Thymus (tissue), 11 donors: Measurements from ENCODE around the gene YIF1B. TPM values are rescaled to one million over a fixed set of nuclear protein-coding genes. Genes with fewer than 3 reads are reported as not detected.

Source experiments
- DNase-seq, 9 donors: peaks; one replicate each; pipeline ENCODE4 v3.0.0-alpha.2; 2013; ENCODE audit warnings: low spot score in 9 of 9, low read depth in 6 of 9, missing footprints in 1 of 9
- H3K27ac ChIP-seq, 2 donors: one replicate each; pipeline ENCODE4 v1.5.1; 2013; ENCODE audit warnings: control low read depth in 1 of 2, low read depth in 1 of 2, low read length in 1 of 2, mild to moderate bottlenecking in 1 of 2, moderate library complexity in 1 of 2
- H3K27me3 ChIP-seq, 2 donors: one replicate each; pipeline ENCODE4 v1.5.1; 2013; ENCODE audit warnings: low read length in 1 of 2; ENCODE audit not compliant: control insufficient read depth in 2 of 2, insufficient read depth in 1 of 2
- H3K36me3 ChIP-seq, 2 donors: one replicate each; pipeline ENCODE4 v1.5.1; 2013; ENCODE audit warnings: low read length in 1 of 2, mild to moderate bottlenecking in 1 of 2, moderate library complexity in 1 of 2; ENCODE audit not compliant: control insufficient read depth in 2 of 2, insufficient read depth in 2 of 2
- H3K4me1 ChIP-seq, 2 donors: one replicate each; pipeline ENCODE4 v1.5.1; 2013; ENCODE audit warnings: low read length in 2 of 2; ENCODE audit not compliant: control insufficient read depth in 2 of 2, insufficient read depth in 2 of 2
- H3K4me3 ChIP-seq, 2 donors: one replicate each; pipeline ENCODE4 v1.5.1; 2013; ENCODE audit warnings: low read length in 2 of 2, control low read depth in 1 of 2, mild to moderate bottlenecking in 1 of 2
- H3K9me3 ChIP-seq, 2 donors: one replicate each; pipeline ENCODE4 v1.5.1; 2013; ENCODE audit warnings: low read length in 1 of 2, mild to moderate bottlenecking in 1 of 2; ENCODE audit not compliant: control insufficient read depth in 2 of 2, insufficient read depth in 1 of 2
- WGBS: extraction: QIAGEN DNeasy Blood & Tissue Kit; methylation state at CpG from one replicate; pipeline ENCODE4 v1.1.7; 2013; 5-methylcytosine and 5-hydroxymethylcytosine counted together
- polyA plus RNA-seq: library from polyadenylated mRNA; stranded (reverse); fragments of 200-250 nt; gene quantifications from one replicate; pipeline ENCODE4 v1.2.3, GENCODE V29; 2013
- total RNA-seq: library from RNA; stranded (reverse); fragments of 120-200 nt; gene quantifications from one replicate; pipeline ENCODE4 v1.2.4, GENCODE V29; 2013
- donor health status: healthy.

YIF1B gene
- total and polyA plus RNA-seq, 2 donors, result 34.2 to 46.6 TPM

- DNase-seq, result peak in 1 of 9 donors; percentile 6
- H3K36me3 ChIP-seq, result peaks cover 0 to 2% of the 10 kb centered on the region in 2 donors
- H3K27me3 ChIP-seq, result no peaks in the 10 kb centered on the region
- H3K4me3 ChIP-seq, result peak overlapping the region; percentile 63 to 77
- whole genome bisulfite sequencing, result 72% methylated on average over 10 of the region's 10 CpGs
- peaks cover 5 to 6% of the 10 kb centered on the region in 2 donors for H3K4me1 ChIP-seq
- peak overlapping the region; percentile 56 to 99 for H3K27ac ChIP-seq
- H3K9me3 ChIP-seq, result no peaks in the 10 kb centered on the region
These were observed 21.6 kb upstream of the YIF1B start for GRCh38 chr19:38337360-38337653.

- WGBS, result 8% methylated on average over 41 of the region's 41 CpGs
- no peaks in the 10 kb centered on the region for H3K27me3 ChIP-seq
- H3K4me3 ChIP-seq, result peak overlapping the region; percentile 63 to 77
- H3K36me3 ChIP-seq, result peaks cover 0 to 2% of the 10 kb centered on the region in 2 donors
- peak; percentile 87 to 97 (median 94) for DNase-seq
- no peaks in the 10 kb centered on the region for H3K9me3 ChIP-seq
- H3K27ac ChIP-seq, result peak overlapping the region; percentile 99 to 100
- peaks cover 5 to 6% of the 10 kb centered on the region in 2 donors for H3K4me1 ChIP-seq
These were observed 21.1 kb upstream of the YIF1B start for GRCh38 chr19:38336638-38337359.

DNA sequence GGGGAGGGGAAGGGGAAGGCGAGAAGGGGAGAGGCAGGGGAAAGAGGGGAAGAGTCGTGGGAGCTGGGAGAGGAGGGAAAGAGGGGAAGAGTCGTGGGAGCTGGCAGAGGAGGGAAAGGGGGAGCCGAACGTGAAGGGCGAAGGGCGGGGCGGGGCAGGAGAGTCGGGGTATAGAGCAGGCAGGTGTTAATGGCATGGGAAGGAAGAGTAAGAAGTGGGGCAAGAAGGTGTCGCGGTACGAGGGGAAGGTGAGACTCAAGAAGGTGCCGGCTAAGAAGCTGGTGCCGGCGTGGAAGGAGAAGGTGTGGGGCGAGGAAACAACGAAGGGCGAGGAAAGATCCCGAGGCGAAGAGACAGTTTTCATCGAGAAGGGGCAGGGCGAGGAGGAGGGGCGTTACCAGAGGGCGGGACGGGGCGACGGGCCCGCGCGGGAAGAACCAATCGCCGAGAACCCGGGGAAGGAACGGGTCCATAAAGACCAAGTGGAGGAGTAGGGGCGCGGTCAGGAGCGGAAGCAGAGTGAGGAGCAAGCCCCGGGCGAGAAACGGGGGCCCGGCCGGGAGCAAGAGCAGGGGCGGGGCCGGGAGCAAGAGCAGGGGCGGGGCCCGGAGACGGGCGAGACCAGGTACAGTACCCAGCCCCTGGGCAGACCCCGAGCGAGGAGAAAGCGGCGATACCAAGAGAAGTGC lies 20.3 kb upstream of the YIF1B start:
- H3K27me3 ChIP-seq, result no peaks in the 10 kb centered on the region
- H3K4me3 ChIP-seq, result peak overlapping the region; percentile 63 to 77
- WGBS, result under 1% methylated on average over 52 of the region's 52 CpGs
- peaks cover 5 to 6% of the 10 kb centered on the region in 2 donors for H3K4me1 ChIP-seq
- peaks cover 0 to 2% of the 10 kb centered on the region in 2 donors for H3K36me3 ChIP-seq
- peak; percentile 84 to 96 (median 91) for DNase-seq
- peak overlapping the region; percentile 99 to 100 for H3K27ac ChIP-seq
- no peaks in the 10 kb centered on the region for H3K9me3 ChIP-seq

DNA sequence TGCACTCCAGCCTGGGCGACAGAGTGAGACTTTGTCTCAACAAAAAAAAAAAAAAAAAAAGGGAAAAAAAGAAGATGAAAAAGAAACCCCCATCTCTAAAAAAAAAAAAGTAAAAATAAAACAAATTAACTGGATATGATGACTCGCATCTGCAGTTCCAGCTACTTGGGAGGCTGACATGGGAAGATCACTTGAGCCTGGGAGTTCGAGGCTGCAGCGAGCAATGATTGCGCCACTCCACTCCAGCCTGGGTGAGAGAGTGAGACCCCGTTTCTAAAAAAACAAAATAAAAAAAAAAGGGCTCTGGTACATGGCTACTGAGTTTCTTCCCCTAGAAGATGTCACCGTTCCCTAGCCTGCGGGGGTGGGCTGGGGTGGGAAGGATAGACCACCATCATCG lies 17.5 kb upstream of the YIF1B start:
- Histone ChIP-seq H3K36me3 (no peaks in the 10 kb centered on the region), H3K4me3 (no peak overlapping the region), H3K4me1 (peaks cover 5 to 6% of the 10 kb centered on the region in 2 donors), H3K27ac (no peak overlapping the region), H3K9me3 (no peaks in the 10 kb centered on the region), H3K27me3 (no peaks in the 10 kb centered on the region)
- no peak for DNase-seq
- WGBS, result 96% methylated on average over 9 of the region's 9 CpGs

DNA sequence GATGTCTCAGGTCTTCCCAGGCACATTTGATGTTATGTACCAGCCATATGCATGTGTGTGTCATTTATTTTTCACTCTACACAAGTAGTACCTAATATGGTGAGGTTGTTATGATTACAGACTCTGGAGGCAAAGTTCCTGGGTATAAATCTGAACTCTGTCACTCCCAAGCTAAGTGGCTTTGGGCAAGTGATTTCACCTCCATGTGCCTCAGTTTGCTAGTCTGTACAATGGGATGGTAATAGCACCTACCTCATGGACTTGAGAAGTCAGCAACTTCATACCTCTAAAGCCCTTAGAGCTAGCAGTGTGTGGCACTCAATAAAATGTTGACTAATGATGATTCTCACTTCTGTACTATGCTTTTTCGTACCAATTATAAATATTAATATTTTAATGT lies 16.0 kb upstream of the YIF1B start:
- H3K4me3 ChIP-seq, result no peak overlapping the region
- H3K4me1 ChIP-seq, result no peaks in the 10 kb centered on the region
- peaks cover 0 to 8% of the 10 kb centered on the region in 2 donors for H3K36me3 ChIP-seq
- no peak overlapping the region for H3K27ac ChIP-seq
- 97% methylated on average over 1 of the region's 1 CpG for WGBS
- H3K27me3 ChIP-seq, result no peaks in the 10 kb centered on the region
- no peak for DNase-seq
- H3K9me3 ChIP-seq, result no peaks in the 10 kb centered on the region

GRCh38 chr19:38329651-38330050 lies 13.9 kb upstream of the YIF1B start:
- peaks cover 0 to 10% of the 10 kb centered on the region in 2 donors for H3K36me3 ChIP-seq
- no peaks in the 10 kb centered on the region for H3K27me3 ChIP-seq
- no peak overlapping the region for H3K4me3 ChIP-seq
- no peak for DNase-seq
- no peaks in the 10 kb centered on the region for H3K4me1 ChIP-seq
- WGBS, result 99% methylated on average over 7 of the region's 7 CpGs
- H3K9me3 ChIP-seq, result no peaks in the 10 kb centered on the region
- no peak overlapping the region for H3K27ac ChIP-seq

GRCh38 chr19:38326591-38326990 lies 10.8 kb upstream of the YIF1B start:
- Histone ChIP-seq H3K4me1 (no peaks in the 10 kb centered on the region), H3K4me3 (no peak overlapping the region), H3K27me3 (peaks cover 0 to 2% of the 10 kb centered on the region in 2 donors), H3K9me3 (peaks cover 0 to under 1% of the 10 kb centered on the region in 2 donors), H3K36me3 (peaks cover 0 to 10% of the 10 kb centered on the region in 2 donors), H3K27ac (no peak overlapping the region)
- no peak for DNase-seq
- WGBS, result 97% methylated on average over 22 of the region's 22 CpGs

GRCh38 chr19:38324431-38324830 lies 8.7 kb upstream of the YIF1B start:
- WGBS, result 94% methylated on average over 4 of the region's 4 CpGs
- Histone ChIP-seq H3K4me3 (no peak overlapping the region), H3K4me1 (peaks cover 2 to 9% of the 10 kb centered on the region in 2 donors), H3K9me3 (peaks cover 0 to 1% of the 10 kb centered on the region in 2 donors), H3K36me3 (peaks cover 0 to 10% of the 10 kb centered on the region in 2 donors), H3K27ac (no peak overlapping the region), H3K27me3 (peaks cover 3 to 24% of the 10 kb centered on the region in 2 donors)
- no peak for DNase-seq

GRCh38 chr19:38323291-38323690 lies 7.5 kb upstream of the YIF1B start:
- peaks cover 2 to 19% of the 10 kb centered on the region in 2 donors for H3K4me1 ChIP-seq
- H3K36me3 ChIP-seq, result peaks cover 0 to 10% of the 10 kb centered on the region in 2 donors
- no peak overlapping the region for H3K4me3 ChIP-seq
- WGBS, result 93% methylated on average over 7 of the region's 7 CpGs
- peaks cover 0 to 1% of the 10 kb centered on the region in 2 donors for H3K9me3 ChIP-seq
- H3K27ac ChIP-seq, result peak overlapping the region in 1 of 2 donors; percentile 3
- DNase-seq, result no peak
- peaks cover 3 to 35% of the 10 kb centered on the region in 2 donors for H3K27me3 ChIP-seq
